ENCODE measurements around the gene TLCD1. TPM values are rescaled to one million over a fixed set of nuclear protein-coding genes. Genes with fewer than 3 reads are reported as not detected.
"Not testable (repeated sequence)": the region's sequence is repeated elsewhere in the genome, so short reads cannot be mapped to it uniquely, and the experiment has no call there.

The TLCD1 gene
- polyA plus RNA-seq, 1 experiment, result 11.8 TPM

- Histone ChIP-seq H3K9me3 (ENCODE audit: control insufficient read depth, insufficient read depth, low read length) (no peaks in the 10 kb centered on the region; the same call in 1 of the 2 replicates), H3K4me3 (ENCODE audit: low read depth, low read length) (peak overlapping the region; percentile 71), H3K27me3 (ENCODE audit: control insufficient read depth, insufficient read depth, low read length) (no peaks in the 10 kb centered on the region), H3K27ac (ENCODE audit: low read depth, low read length) (peak overlapping the region; percentile 31)
- peak; percentile 84 for DNase-seq (ENCODE audit: low read depth, low spot score)
- ChIA-PET POLR2A (interaction anchor here (0.7 to 4.8 kb wide), 12 partner anchors 7 to 227 kb away, joined by 3 to 93 read pairs (median 10); partner anchors contain the start of genes FAM222B, FLOT2, PHF12 and PROCA1), CTCF (interaction anchor here (0.6 to 4.9 kb wide), 27 partner anchors 10 to 832 kb away, joined by 3 to 193 read pairs (median 6); partner anchors contain the start of genes DHRS13, PHF12, SDF2 and SUPT6H)
- TF ChIP-seq CTCF (IDR thresholded peaks at IDR 0.05; ENCODE audit: low read depth, low read length), result peak; percentile 98
Observed at GRCh38 chr17:28726627-28727491, 826 bp upstream of the TLCD1 start.

GRCh38 chr17:28725660-28726225, 290 bp downstream of the TLCD1 start:
- H3K4me3 ChIP-seq (ENCODE audit: low read depth, low read length), result peak overlapping the region; percentile 62
- CTCF ChIA-PET, result interaction anchor here (1.5 to 4.9 kb wide), 10 partner anchors 15 to 391 kb away, joined by 4 to 193 read pairs (median 16); partner anchors contain the start of genes DHRS13, PHF12, SDF2 and SUPT6H
- H3K27me3 ChIP-seq (ENCODE audit: control insufficient read depth, insufficient read depth, low read length), result no peaks in the 10 kb centered on the region
- no peak for TF ChIP-seq CTCF (IDR thresholded peaks at IDR 0.05; ENCODE audit: low read depth, low read length)
- no peak for DNase-seq (ENCODE audit: low read depth, low spot score)
- POLR2A ChIA-PET, result interaction anchor here (0.9 to 4.8 kb wide), 8 partner anchors 9 to 682 kb away, joined by 3 to 93 read pairs (median 9); partner anchors contain the start of genes FLOT2, PHF12, PROCA1 and TRAF4
- no peaks in the 10 kb centered on the region; the same call in 1 of the 2 replicates for H3K9me3 ChIP-seq (ENCODE audit: control insufficient read depth, insufficient read depth, low read length)
- peak overlapping the region; percentile 77 for H3K27ac ChIP-seq (ENCODE audit: low read depth, low read length)

GRCh38 chr17:28725166-28725659, 820 bp downstream of the TLCD1 start:
- ChIA-PET POLR2A (interaction anchor here (0.9 to 4.8 kb wide), 5 partner anchors 10 to 682 kb away, joined by 3 to 93 read pairs (median 3); partner anchors contain the start of genes PHF12, PROCA1 and TRAF4), CTCF (interaction anchor here (4.0 to 4.9 kb wide), 2 partner anchors 22 to 228 kb away, joined by 66 to 193 read pairs; partner anchors contain the start of genes PHF12 and TRAF4)
- Histone ChIP-seq H3K9me3 (ENCODE audit: control insufficient read depth, insufficient read depth, low read length) (no peaks in the 10 kb centered on the region; the same call in 1 of the 2 replicates), H3K27me3 (ENCODE audit: control insufficient read depth, insufficient read depth, low read length) (no peaks in the 10 kb centered on the region), H3K4me3 (ENCODE audit: low read depth, low read length) (peak overlapping the region; percentile 62), H3K27ac (ENCODE audit: low read depth, low read length) (peak overlapping the region; percentile 77)
- TF ChIP-seq CTCF (IDR thresholded peaks at IDR 0.05; ENCODE audit: low read depth, low read length), result peak; percentile 26; the same call in 1 of the 2 replicates
- no peak for DNase-seq (ENCODE audit: low read depth, low spot score)

- Histone ChIP-seq H3K4me3 (ENCODE audit: low read depth, low read length) (peak overlapping the region; percentile 62), H3K27me3 (ENCODE audit: control insufficient read depth, insufficient read depth, low read length) (no peaks in the 10 kb centered on the region), H3K9me3 (ENCODE audit: control insufficient read depth, insufficient read depth, low read length) (no peaks in the 10 kb centered on the region; the same call in 1 of the 2 replicates), H3K27ac (ENCODE audit: low read depth, low read length) (peak overlapping the region; percentile 77)
- ChIA-PET POLR2A (interaction anchor here (1.2 to 4.8 kb wide), 4 partner anchors 10 to 227 kb away, joined by 3 to 93 read pairs (median 9); partner anchors contain the start of genes PHF12, PROCA1 and TRAF4), CTCF (interaction anchor here (1.3 to 4.9 kb wide), 2 partner anchors 23 to 25 kb away, joined by 4 to 193 read pairs; partner anchors contain the start of gene TRAF4)
- TF ChIP-seq CTCF (IDR thresholded peaks at IDR 0.05; ENCODE audit: low read depth, low read length), result no peak
- no peak for DNase-seq (ENCODE audit: low read depth, low spot score)
Observed at GRCh38 chr17:28724500-28725165, 1.4 kb downstream of the TLCD1 start.

GRCh38 chr17:28723836-28724499, 2.1 kb downstream of the TLCD1 start:
- not testable (repeated sequence) for DNase-seq (ENCODE audit: low read depth, low spot score); H3K9me3 ChIP-seq (ENCODE audit: control insufficient read depth, insufficient read depth, low read length); H3K4me3 ChIP-seq (ENCODE audit: low read depth, low read length); H3K27me3 ChIP-seq (ENCODE audit: control insufficient read depth, insufficient read depth, low read length)
- CTCF ChIA-PET, result interaction anchor here (1.3 kb wide), 1 partner anchor 26 kb away, joined by 4 read pairs; no protein-coding TSS in a partner anchor
- H3K27ac ChIP-seq (ENCODE audit: low read depth, low read length), result peak overlapping the region; percentile 77
- POLR2A ChIA-PET, result interaction anchor here (3.2 kb wide), 1 partner anchor 13 kb away, joined by 15 read pairs; the partner anchor contains the start of gene PROCA1
